HG02840 (cell line): Measurements from ENCODE around the gene DACT3.
A peak's percentile ranks its signal among the peaks of the same experiment; 100 is the strongest.

Experiments
- ATAC-seq: cut with Tn5 transposase; IDR thresholded peaks from one replicate; pipeline ENCODE4 v1.9.1; 2021; ENCODE audit warnings: mild to moderate bottlenecking, moderate library complexity, moderate number of reproducible peaks; ENCODE audit not compliant: unreplicated experiment, low FRiP score

The DACT3 gene

DNA sequence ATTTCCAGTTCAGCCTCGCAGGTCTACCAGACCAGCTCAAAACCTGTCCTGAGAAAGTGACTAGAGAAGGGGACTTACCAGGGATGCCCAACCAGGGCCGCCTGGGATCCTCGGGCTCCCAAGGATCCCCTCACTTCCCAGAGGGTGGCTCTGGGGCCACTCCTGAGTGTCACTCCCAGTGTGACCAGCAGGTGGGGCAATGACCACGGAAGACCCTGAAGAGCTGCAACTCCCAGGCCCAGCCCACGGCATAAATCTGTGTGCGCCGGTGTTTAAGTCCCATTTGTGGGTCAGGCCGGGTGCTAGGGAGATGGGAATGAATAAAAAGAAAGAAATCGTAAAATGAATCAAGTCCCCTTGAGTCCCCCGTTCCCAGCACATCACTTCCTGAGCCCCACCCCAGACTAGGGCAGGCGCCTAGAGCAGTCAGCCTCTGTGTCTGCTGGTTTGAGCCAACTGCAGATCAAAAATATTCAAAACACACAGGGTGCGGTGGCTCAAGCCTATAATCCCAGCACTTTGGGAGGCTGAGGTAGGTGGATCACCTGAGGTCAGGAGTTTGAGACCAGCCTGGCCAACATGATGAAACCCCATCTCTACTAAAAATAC is 46.8 kb downstream of the DACT3 start:
- ATAC-seq = no peak

DNA sequence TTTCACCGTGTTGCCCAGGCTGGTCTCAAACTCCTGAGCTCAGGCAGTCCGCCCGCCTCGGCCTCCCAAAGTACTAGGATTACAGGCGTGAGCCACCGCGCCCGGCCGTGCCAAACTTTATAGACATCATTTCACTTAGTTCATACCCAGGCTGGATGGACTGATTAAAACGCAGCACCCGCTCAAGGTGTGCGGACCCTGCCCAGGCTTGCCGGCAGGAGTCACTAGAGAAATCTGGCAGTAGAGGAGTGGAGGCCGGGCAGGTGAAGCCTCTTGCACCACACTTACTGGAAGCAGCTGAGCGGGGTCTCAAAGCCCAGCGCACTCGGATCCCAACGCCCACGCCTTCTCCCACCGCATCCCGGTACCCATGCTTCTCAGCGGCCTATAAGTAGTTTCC is 47.5 kb downstream of the DACT3 start:
- no peak for ATAC-seq

DNA sequence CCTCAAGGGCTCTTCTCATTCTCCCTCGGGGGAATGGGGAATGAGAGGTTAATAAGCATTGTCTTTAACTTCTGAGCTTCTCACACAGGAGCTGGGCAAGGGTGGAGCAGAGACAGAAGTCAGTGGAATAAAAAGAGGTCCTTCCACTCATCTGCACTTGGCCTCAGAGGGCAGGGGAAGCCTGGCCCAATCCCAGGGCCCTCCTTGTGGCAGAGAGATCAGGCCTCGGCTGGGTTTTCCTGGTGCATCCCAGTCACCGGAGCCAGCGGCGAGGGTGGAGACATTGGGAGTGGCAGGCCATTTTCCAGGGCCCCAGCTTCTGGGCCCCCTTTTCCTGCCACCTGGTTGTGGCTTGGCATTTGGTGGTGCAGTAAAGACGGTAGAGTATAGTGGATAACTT is 49.2 kb downstream of the DACT3 start:
- ATAC-seq = no peak

DNA sequence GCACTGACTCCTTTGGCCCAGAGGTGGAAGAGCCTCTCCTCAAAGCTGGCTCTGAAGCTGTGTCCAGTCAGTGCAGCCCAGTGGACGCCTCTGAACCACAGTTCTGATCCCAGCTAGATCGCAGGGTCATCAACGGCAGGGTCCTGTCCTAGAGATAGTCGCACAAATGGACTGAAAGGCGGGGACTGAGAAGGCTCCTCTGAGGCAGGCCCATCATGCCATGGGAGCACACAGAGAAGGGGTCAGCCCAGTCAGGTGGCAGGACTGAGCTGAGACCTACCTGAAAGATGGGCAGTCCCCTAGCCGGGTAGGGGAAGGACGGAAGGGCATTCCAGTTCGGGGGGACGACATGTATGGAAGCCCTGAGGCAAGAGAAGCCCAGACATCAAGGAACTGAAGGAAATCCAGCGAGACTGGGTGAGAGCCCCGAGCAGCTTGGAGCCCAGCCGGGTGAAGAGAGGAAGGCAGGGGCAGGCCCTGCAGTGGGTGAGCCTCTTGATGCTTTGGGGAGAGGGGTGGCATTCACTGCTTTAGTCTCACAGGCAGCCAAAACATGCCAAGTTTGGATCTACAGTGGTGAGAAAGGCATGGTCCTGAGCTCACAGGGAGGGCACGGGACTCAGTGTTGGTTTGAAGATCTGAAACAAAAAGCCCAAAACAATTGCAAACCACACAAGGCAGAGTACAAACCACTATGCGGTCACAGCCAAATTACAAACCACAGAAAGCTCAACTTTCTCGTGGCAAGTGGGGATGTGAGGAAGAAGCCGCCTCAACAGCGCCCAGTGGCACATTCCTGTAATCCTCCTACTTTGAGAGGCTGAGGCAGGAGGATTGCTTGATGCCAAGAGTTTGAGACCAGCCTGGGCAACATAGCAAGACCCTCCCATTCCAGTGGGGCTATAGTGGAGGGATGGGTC is 49.9 kb downstream of the DACT3 start:
- ATAC-seq = no peak

DNA sequence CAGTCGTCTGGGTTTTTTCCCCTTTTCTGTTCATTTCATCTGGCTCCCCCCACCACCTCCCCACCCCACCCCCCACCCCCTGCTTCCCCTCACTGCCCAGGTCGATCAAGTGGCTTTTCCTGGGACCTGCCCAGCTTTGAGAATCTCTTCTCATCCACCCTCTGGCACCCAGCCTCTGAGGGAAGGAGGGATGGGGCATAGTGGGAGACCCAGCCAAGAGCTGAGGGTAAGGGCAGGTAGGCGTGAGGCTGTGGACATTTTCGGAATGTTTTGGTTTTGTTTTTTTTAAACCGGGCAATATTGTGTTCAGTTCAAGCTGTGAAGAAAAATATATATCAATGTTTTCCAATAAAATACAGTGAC is 50.6 kb downstream of the DACT3 start:
- no peak for ATAC-seq

DNA sequence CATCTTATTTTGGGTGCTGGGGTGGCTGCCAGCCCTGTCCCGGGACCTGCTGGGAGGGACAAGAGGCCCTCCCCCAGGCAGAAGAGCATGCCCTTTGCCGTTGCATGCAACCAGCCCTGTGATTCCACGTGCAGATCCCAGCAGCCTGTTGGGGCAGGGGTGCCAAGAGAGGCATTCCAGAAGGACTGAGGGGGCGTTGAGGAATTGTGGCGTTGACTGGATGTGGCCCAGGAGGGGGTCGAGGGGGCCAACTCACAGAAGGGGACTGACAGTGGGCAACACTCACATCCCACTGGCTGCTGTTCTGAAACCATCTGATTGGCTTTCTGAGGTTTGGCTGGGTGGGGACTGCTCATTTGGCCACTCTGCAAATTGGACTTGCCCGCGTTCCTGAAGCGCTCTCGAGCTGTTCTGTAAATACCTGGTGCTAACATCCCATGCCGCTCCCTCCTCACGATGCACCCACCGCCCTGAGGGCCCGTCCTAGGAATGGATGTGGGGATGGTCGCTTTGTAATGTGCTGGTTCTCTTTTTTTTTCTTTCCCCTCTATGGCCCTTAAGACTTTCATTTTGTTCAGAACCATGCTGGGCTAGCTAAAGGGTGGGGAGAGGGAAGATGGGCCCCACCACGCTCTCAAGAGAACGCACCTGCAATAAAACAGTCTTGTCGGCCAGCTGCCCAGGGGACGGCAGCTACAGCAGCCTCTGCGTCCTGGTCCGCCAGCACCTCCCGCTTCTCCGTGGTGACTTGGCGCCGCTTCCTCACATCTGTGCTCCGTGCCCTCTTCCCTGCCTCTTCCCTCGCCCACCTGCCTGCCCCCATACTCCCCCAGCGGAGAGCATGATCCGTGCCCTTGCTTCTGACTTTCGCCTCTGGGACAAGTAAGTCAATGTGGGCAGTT is 51.2 kb downstream of the DACT3 start:
- ATAC-seq = no peak

DNA sequence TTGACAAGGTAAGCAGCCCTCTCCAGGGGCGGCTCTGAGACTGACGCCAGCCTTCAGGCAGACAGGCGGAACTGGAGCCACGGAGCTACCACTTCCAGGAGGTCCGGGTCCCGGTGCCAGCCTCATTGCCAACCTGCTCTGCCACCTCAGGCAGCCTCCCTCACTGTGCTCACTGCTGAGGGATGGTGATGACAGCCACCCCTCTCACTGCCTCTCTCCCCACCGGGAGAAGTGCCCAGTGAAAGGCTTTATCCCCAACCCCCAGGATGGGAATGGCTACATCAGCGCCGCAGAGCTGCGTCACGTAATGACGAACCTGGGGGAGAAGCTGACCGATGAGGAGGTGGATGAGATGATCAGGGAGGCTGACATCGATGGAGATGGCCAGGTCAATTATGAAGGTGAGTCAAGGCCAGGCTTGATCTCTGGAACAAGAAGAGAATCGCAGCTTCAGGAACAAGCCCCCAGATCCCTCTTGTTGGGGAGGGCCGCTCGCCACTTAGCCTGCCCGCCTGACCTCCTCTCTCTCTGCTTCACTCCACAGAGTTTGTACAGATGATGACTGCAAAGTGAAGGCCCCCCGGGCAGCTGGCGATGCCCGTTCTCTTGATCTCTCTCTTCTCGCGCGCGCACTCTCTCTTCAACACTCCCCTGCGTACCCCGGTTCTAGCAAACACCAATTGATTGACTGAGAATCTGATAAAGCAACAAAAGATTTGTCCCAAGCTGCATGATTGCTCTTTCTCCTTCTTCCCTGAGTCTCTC is 52.2 kb downstream of the DACT3 start:
- ATAC-seq = no peak

DNA sequence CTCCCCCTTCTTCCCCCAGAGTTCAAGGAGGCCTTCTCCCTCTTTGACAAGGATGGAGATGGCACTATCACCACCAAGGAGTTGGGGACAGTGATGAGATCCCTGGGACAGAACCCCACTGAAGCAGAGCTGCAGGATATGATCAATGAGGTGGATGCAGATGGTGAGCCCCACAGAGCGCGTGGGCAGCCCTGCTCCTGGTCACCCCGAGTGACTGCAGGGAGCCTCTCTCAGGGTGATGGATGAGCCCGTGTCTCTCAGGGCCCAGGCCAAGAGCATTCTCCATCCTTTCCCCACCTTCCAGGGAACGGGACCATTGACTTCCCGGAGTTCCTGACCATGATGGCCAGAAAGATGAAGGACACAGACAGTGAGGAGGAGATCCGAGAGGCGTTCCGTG is 52.8 kb downstream of the DACT3 start:
- no peak for ATAC-seq

DNA sequence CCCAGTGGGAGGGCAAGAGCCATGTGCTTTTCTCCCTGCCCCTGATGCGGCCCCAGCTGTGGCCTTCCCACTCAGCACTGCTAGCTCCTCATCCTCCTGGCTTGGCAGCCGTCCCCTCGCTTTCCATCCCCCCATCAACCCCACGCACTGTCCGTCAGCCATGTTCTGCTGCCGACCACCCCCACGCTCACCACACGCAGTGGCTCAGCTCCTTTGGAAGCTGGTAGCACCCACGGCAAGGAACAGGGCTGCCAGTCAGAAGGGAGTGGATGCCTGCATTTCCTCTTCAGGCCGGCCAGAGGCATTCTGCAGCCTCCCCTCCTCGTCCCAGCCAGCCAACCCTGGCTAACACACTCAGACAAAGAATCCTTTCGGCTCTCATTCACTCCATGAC is 53.5 kb downstream of the DACT3 start:
- no peak for ATAC-seq

DNA sequence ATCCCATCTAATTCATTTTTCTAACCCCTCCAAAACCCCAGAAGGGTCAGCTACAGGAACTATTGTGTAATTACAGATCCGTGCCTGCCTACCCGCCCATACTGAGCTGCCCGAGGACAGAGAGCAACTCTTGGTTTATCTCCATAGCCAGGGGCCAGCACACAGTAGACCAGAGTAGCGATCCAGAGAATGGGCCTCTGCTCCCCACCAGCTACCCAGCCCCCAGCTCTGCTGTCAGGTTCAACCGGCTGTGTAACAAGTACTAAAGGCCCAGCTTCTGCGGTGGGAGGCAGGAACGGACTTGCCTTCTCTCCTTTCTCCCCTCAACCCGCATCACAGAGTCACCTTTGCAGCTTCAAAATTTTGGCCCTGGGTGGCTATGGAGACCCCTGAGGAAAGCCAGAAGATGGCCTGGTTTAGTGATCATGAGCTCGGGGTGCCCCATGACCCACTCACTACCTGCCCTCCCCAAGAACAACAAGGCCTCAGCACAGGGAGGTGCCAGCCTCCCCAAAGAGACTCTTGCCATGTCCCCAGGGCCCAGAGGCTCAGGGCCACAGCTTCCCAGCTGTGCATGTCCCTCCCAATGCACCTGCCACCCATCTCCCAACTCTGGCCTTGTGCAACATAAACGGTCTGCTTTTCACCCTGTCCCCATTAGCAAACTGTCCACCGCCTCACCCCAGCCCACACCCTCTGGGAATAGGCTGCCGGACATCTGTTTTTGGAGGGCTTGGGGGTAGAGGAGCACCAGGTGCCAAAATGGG is 54.1 kb downstream of the DACT3 start:
- ATAC-seq = no peak

DNA sequence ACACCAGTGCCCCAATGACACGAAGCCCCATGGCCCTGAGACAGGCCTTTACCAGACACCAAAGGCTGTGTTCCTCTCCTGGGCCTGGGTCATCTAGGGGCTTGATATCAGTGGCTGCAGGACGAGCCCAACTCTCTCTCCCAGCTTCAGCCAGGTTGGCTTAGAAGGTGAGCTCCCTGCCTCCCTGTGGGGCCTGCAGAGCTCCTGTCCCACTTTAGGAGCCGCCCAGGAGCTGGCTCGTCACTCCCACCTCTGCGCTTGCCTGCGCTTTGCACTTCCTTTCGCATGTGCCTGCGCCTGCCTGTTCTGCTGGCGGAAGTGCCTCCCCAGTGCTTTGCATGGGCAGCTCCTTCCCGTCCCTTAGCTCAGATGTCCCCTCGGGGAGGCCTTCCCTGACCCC is 55.0 kb downstream of the DACT3 start:
- no peak for ATAC-seq

DNA sequence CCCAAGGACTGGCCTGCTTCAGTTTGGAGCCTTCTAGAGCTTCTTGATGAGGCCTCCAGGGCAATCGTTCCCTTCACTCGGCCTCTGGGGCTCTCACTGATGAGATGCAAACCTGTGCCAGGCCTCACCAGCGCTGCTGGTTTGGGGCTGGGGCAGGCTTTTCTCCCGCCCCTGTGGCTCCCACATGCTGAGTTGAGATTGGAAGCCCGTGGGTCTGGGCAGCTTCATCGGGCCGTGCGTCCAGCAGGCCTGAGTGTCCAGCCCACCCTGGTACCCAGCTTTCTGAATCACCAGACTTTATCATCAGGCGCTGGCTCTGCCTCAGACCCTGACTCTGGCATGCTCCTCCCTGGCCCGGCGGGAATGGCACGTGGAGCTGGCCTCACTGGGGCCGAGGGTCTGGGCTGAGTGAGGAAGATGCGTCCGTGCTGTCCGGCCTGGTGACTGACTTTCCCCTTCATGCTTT is 55.6 kb downstream of the DACT3 start:
- no peak for ATAC-seq

DNA sequence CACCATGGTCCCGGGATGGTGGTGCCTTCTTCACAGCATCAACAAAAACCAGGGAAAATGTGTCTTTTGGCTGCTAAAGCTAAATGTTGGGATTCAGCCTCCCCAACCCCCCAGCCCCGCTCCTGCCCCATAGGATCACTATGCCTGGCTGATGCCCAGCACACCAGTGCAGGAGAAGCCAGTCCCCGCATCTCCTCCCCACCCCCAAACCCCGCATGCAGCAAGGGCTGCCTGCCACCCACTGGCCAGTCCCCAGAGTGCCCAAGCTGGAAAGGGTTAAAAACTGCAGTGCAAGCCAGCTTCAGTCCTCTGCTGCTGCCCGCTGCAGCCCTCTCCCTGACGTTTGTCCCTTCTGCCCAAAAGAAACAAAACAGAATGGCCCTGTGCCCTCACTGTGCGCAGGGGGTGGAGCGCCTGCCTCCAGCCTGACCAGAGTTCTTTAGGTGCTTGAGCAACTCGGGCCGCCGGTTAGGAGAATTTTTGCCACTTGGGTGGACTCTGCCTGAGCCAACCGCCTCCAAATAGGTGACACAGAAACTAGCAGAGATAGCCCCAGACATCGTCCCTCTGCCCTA is 56.1 kb downstream of the DACT3 start:
- ATAC-seq = no peak

DNA sequence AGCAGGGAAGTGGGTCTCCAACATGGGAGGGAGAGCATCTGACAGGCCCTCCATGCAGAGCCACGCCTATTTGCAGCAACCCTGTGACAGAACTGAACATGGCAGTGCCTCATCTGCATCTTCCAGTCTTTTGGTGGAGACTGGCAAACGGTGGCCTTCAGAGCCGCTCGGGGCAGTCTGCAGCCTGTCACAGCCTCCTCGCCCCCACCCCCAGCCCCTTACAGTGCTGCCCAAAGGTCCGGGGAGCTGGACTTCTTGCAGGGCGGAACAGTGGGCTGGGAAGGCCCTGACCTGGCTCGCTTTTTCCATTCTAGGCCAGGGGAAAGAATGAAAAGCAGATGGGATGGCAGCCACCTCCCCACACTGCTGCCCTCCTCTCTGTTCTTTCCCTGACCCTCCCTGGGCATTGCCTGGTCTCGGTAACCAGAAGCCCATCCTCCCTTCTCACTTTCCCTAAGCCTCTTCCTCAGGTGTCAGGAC is 57.2 kb downstream of the DACT3 start:
- no peak for ATAC-seq

DNA sequence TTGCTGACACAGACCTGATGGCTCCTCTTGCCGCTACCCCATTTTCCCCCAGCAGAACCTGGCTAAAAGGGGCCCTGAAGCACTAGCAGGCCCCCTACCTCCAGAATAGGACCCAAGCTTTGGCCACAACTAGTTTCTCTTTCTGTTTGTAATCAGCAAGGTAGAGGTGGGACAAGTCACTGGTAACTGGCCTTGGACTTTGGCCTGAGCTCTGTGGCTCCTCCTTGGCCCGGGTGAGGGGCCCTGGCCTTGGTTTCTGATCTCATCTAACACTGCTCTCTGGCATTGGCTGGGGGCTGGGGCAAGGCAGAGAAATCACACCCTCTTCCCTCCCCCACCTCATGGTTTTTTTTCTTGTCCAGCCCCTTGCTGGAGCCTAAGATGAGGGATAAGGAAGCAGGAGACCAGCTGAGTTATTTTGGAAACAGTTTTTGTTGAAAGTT is 57.8 kb downstream of the DACT3 start:
- no peak for ATAC-seq

DNA sequence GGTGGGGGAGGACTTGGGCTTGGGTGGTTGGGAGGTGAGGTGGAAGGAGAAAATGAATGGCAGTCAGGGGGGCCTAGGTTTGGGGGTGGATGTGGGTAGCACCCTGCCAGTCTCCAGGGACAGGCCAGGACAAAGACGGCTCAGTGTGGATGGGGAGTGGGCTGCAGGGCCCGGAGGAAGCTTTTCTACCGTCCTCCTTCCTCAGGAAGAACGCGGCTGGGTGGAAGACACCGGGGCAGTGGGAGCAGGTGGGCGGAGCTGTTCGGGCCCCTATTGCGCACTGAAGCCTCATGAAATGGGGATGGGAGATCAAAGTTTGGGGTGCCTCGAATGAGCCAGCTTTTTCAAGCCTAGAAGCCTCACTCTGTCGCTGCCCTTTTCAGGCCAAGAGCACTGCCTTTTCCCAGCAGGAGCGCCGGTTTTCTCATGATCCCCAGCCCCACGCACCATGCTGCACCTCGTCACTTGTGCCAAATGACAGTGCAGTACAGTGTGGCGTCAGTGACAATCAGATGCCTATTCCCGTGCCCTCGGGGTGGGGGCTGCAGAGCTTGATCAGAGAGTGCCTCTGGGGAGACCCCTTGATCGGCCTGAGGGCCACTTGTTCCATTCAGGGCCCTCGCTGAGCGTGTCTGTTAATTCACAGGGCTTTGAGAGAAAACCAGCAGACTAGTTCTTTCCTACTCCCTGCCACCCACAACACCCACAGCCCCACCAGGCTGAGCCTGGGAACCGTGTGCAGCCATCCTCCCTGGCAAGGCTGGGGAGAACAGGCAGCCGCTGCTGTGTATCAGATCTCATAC is 58.4 kb downstream of the DACT3 start:
- no peak for ATAC-seq

DNA sequence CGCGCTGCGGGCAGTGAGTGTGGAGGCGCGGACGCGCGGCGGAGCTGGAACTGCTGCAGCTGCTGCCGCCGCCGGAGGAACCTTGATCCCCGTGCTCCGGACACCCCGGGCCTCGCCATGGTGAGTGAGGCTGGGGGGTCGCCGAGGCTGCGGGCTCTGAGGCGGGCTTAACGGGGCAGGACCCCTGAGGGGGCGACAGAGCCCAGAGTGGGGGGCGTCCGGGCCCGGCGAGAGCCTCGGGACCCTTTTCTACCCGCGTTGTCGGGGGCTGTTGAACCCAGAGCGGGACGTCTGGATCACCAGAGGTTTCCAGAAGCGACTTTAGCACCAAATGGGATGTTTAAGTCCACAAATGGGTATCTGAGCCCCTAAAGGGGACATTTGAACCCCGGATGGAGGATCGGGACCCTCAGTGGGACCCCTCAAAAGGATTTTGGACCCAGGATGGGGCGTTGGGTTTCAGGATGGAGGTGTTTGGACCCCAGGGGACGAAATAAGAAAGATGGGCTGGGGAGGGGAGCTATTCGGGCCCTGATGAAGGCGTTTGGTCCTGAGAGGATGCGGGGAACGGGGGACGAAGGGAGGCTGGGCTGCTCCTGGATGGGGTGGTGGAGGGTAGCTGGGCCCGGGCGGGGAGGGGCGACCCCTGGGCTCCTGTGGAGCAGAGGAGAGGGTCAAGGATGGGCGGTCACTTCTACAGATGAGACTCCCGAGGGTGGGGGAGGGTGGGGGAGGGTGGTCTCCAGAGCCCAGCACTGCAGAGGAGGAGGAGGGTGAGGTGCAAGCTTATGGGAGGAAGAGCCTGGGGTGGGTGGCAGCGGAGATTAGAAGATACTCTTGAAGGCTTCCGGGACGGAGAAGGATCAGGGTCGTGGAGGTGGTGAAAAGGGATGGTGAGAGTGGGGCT is 59.4 kb downstream of the DACT3 start, which contains the start of gene CALM3:
Gene CALM3 (plus strand): TSS at position 13 of the 907 bp plus-strand sequence. CDS start 105 bp downstream, at position 118.
- ATAC-seq = peak; percentile 21
